ENCODE measurements around the gene TNNI3. TPM values are rescaled to one million over a fixed set of nuclear protein-coding genes. Genes with fewer than 3 reads are reported as not detected.
"Not testable (repeated sequence)": the region's sequence is repeated elsewhere in the genome, so short reads cannot be mapped to it uniquely, and the experiment has no call there.

The TNNI3 gene
- total RNA-seq, 1 experiment from 2014 or later, result not detected

DNA sequence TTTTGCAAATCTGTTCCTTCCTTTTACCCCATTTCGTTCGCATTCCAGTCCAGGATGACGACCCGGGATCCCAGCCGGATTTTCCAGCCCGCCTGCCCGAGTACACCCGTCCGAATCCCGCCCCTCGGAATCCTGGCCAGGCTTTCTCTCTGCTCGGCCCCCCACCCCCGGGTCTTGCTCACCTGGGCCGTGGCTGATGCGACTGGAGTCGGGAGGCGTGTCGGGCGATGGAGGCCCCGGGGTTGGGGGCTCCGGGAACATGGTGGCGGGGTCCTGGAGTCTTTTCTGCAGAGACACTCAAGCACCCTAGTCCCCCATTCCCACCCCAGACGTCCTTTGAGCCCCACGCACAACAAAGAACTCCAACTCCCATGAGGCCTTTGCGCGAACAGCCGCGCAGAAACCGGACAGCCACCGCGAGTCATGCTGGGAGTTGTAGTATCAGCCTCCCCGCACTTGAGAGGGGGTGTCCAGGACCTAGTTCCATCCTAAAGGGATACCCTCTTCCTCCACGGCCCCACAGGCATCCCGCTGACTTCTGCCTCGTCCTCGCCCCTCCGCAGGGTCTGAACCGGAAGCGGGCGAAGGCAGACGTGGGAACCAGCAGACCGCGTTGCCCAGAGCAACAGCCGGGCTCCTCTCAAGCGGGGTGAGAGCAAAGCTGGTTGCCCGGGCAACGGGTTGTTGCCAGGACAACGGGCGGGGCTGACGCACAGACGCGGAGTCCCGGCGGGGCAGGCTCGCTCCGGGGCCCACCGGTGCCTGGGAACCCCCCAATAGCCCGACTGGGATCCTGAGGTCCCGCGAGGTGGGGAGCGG lies 21.5 kb upstream of the TNNI3 start:
- H3K27ac ChIP-seq, result no peak overlapping the region
- peaks cover 29% of the 10 kb centered on the region for H3K27me3 ChIP-seq (replicated peaks)
- no peaks in the 10 kb centered on the region for H3K36me3 ChIP-seq
- no peak overlapping the region for H3K4me3 ChIP-seq
- peak; percentile 71 to 84 for DNase-seq (ENCODE audit: low read depth in 1 of 2, low spot score in 2 of 2)
- H3K9me3 ChIP-seq (replicated peaks), result peaks cover 2% of the 10 kb centered on the region; the same call in 1 of the 2 replicates
- peaks cover 14% of the 10 kb centered on the region for H3K4me1 ChIP-seq (replicated peaks)

DNA sequence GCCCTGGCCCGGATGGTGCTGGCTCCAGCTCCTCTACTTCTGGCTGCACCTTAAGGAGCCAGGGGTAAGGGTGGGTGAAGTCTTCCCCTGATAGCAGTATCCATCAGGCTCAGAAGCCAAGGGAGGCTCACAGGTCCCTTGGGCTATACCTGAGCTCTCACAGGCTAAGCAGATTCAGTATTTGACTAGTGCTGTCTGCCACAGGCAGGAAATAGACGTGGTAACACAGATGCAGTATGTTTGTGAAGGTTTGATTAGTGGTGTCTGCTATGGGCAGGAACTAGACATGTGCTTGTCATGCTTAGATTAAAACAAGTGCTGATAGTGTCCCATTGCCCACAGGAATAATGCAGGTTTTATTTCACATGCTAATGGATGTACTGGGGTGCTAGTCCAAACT lies 18.5 kb upstream of the TNNI3 start:
- Histone ChIP-seq H3K27me3 (replicated peaks) (peaks cover 31% of the 10 kb centered on the region), H3K4me3 (no peak overlapping the region), H3K4me1 (replicated peaks) (peaks cover 29% of the 10 kb centered on the region), H3K36me3 (no peaks in the 10 kb centered on the region), H3K9me3 (replicated peaks) (peaks cover 2% of the 10 kb centered on the region; the same call in 1 of the 2 replicates), H3K27ac (no peak overlapping the region)
- DNase-seq (ENCODE audit: low read depth in 1 of 2, low spot score in 2 of 2), result no peak

DNA sequence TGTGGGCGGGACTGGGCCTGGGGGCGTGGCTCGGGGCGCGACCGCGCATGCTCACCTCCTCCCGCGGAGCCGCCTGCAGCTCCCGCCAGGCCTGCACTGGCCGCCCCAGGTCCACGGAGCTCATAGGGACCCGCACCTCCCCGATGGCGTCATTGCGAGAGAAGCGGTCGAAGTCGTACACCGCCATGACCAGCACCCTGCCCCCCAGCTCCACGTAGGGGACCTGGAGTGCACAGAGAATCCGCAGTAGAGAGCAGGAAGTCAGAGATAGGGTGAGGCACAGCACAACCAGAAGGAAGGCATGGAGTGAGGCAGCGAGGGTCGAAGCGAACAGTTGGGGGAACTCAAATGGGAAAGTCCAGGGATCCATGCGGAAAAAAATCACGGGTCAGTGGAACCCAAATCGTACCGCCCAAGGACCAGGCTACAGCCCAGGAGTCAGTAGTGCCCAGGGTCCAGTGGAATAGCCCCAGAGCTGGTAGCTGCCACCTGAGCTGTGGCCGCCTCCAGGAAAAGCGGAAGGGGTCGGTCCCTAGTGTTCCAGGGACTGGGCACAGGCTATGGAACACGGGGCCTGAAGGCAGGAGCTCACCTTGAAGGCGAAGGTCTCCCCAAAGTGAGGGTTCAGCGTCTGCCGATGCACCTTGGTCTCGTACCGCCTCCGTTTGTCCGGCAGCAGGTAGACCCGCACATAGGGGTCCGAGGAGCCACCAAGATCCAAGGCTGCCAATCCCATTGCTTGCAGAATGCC lies 17.8 kb upstream of the TNNI3 start:
- Histone ChIP-seq H3K36me3 (no peaks in the 10 kb centered on the region), H3K27me3 (replicated peaks) (peaks cover 26% of the 10 kb centered on the region), H3K4me1 (replicated peaks) (peaks cover 29% of the 10 kb centered on the region), H3K9me3 (replicated peaks) (peaks cover 2% of the 10 kb centered on the region; the same call in 1 of the 2 replicates), H3K27ac (no peak overlapping the region), H3K4me3 (no peak overlapping the region)
- no peak for DNase-seq (ENCODE audit: low read depth in 1 of 2, low spot score in 2 of 2)

DNA sequence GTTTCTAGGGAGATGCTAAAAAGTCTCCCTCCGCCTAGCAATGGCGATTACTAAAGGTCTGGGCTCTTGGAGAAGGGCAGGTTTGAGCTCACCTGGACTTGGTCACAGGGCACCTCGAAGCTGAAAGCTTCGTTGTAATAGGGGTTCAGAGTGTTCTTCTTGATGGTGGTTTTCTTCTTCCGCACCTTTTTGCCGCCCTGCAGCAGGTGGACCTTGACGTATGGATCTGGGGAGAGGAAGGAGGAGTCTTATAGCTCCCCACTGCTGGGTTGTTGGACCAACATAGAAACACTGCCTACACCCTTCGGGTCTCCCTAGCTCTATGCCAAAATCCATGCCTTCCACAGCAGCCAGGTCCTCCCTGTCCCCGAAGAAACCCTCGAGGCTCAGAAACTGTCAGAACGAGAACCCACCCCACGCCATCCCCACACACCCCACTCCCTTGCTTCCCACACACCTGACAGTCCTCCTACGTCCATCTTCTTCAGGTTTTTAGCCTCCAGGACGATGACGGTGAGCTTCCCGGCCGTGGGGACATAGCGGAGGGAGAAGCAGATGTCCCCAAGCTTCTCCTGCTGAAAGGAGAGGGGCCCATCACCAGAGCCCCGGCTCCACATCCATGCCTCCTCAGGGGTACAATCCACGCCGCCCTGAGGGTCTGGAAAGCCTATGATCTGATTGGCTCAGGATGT lies 17.0 kb upstream of the TNNI3 start:
- no peak overlapping the region for H3K4me3 ChIP-seq

DNA sequence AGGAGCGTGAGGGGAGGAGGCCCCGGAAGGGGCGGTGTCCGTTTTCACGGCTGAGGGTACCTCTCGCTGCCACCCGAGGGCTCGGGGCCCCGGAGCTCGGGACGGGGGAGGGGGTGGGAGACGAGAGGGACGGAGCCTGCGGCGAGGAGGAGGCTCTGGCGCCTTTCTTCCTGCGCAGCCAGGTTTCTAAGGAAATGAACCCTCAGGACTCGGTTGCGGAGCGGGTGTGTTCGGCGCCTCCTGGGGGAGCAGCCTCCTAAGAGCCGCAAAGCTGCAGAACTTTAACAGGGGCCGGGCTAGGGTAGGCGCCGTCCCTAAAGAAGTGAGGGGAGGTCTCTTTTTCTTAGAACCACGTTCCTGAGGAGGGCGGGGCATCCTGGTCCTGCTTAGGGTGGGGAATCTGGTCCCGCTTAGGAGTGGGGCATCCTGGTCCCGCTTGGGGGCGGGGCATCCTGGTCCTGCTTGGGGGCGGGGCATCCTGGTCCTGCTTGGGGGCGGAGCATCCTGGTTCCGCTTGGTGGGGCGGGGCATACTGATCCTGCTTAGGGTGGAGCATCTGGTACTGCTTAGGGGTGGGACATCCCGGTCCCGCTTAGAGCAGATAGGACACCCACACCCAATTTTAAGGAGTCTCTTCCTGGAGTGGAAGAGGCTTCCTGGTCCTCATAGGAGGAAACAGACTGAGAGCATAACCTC lies 16.3 kb upstream of the TNNI3 start:
- Histone ChIP-seq H3K4me3 (peak overlapping the region; percentile 35), H3K9me3 (replicated peaks) (no peaks in the 10 kb centered on the region), H3K27ac (no peak overlapping the region), H3K36me3 (no peaks in the 10 kb centered on the region), H3K4me1 (replicated peaks) (peaks cover 16% of the 10 kb centered on the region), H3K27me3 (replicated peaks) (peaks cover 14% of the 10 kb centered on the region)
- DNase-seq (ENCODE audit: low read depth in 1 of 2, low spot score in 2 of 2), result peak; percentile 47 to 86

More for the DNA sequence above, 17.0 kb upstream of the TNNI3 start:
- H3K9me3 ChIP-seq (replicated peaks), result no peaks in the 10 kb centered on the region; the same call in 1 of the 2 replicates
- no peak overlapping the region for H3K27ac ChIP-seq
- H3K36me3 ChIP-seq, result no peaks in the 10 kb centered on the region
- H3K4me1 ChIP-seq (replicated peaks), result peaks cover 22% of the 10 kb centered on the region
- peaks cover 19% of the 10 kb centered on the region for H3K27me3 ChIP-seq (replicated peaks)
- DNase-seq (ENCODE audit: low read depth in 1 of 2, low spot score in 2 of 2), result no peak

DNA sequence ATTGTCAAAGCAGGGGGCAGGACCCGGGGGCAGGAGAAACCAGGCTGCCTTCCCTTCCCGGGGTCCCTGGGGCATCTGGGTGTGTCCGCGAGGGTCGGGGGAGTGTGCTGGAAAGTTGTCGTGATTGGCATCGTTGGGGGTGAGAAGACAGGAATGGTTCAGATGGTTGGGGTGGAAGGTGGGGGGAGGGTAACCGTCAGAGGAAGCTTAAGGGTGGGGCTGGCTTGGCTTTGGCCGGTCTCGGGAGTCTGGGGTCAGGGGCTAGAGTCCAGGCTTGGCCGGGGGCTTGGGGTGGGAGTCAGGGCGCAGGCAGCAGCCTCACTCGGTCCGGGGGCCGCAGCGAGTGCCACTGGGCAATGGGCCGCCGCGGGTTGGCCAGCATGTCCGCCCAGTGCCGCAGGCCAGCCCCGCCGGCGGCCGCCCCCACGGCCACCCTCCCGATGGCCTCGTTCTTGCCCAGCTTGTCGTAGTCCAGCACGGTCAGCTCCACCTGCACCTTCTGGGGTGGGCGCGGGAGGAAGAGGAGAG lies 15.7 kb upstream of the TNNI3 start:
- peak overlapping the region; percentile 35 for H3K4me3 ChIP-seq
- no peaks in the 10 kb centered on the region for H3K36me3 ChIP-seq
- no peak for DNase-seq (ENCODE audit: low read depth in 1 of 2, low spot score in 2 of 2)
- peaks cover 16% of the 10 kb centered on the region for H3K4me1 ChIP-seq (replicated peaks)
- H3K27ac ChIP-seq, result no peak overlapping the region
- H3K9me3 ChIP-seq (replicated peaks), result no peaks in the 10 kb centered on the region
- peaks cover 17% of the 10 kb centered on the region for H3K27me3 ChIP-seq (replicated peaks)

DNA sequence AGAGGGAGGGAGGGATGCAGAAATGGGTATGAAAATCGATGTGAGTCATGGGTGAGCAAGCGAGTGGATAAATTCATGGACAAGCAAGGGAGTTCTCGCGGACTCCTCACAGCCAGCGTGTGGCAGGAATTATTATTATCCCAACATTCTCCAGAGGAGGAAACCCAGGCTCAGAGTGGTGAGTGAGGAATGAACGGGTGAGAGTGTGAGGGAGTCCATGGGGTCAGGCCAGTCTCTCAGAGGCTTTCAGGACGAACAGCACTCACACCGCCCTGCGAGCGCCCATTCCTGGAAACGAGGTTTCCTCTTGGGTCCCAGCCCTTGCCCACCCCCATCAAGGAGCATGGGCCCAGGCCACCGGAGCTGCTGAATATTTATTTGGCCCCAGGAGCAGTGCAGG lies 15.2 kb upstream of the TNNI3 start:
- H3K4me3 ChIP-seq, result no peak overlapping the region
- H3K27me3 ChIP-seq (replicated peaks), result peaks cover 17% of the 10 kb centered on the region
- H3K36me3 ChIP-seq, result no peaks in the 10 kb centered on the region
- no peaks in the 10 kb centered on the region for H3K9me3 ChIP-seq (replicated peaks)
- peaks cover 16% of the 10 kb centered on the region for H3K4me1 ChIP-seq (replicated peaks)
- peak in 1 of 2 experiments; percentile 32 for DNase-seq (ENCODE audit: low read depth in 1 of 2, low spot score in 2 of 2)
- no peak overlapping the region for H3K27ac ChIP-seq

DNA sequence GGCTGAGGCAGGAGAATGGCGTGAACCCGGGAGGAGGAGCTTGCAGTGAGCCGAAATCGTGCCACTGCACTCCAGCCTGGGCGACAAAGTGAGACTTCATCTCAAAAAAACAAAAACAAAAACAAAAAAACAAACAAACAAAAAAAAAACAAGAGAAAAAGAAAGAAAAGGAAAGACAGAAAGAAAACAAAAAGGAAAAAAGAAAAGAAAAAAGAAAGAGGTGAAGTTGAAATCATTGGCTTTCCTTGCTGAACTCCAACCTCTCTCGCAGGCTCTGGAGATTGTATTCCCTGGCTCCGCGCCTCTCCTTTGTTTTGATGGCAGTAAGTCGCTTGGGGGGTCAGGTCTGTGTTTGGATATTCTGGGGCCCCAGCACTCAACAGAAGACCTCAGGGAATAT lies 14.8 kb upstream of the TNNI3 start:
- not testable (repeated sequence) for H3K4me3 ChIP-seq; DNase-seq (ENCODE audit: low read depth in 1 of 2, low spot score in 2 of 2); H3K27ac ChIP-seq

DNA sequence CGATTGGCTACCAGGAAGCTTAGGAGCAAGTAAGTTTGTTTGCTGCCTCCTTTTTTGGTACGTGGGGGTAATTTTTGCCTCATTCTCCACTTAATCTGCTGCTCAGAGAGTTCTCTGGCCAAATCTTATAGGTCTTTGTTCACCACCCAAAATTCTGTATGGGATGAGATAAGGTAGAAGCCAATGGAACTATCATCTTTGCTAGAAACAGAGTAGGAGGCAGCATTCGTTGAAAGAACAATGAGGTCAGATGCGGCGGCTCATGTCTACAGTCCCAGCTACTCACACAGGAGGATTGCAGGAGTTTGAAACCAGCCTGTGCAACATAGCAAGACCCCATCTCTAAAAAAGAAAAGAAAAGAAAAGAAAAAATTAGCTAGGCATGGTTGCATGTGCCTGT lies 13.9 kb upstream of the TNNI3 start:
- Histone ChIP-seq H3K27ac (no peak overlapping the region), H3K36me3 (no peaks in the 10 kb centered on the region), H3K27me3 (replicated peaks) (peaks cover 23% of the 10 kb centered on the region), H3K4me3 (no peak overlapping the region), H3K9me3 (replicated peaks) (no peaks in the 10 kb centered on the region), H3K4me1 (replicated peaks) (peaks cover 21% of the 10 kb centered on the region)
- DNase-seq (ENCODE audit: low read depth in 1 of 2, low spot score in 2 of 2), result no peak

More for the DNA sequence above, 14.8 kb upstream of the TNNI3 start:
- H3K27me3 ChIP-seq (replicated peaks), result peaks cover 17% of the 10 kb centered on the region
- H3K4me1 ChIP-seq (replicated peaks), result peaks cover 16% of the 10 kb centered on the region
- not testable (repeated sequence) for H3K36me3 ChIP-seq; H3K9me3 ChIP-seq (replicated peaks)

DNA sequence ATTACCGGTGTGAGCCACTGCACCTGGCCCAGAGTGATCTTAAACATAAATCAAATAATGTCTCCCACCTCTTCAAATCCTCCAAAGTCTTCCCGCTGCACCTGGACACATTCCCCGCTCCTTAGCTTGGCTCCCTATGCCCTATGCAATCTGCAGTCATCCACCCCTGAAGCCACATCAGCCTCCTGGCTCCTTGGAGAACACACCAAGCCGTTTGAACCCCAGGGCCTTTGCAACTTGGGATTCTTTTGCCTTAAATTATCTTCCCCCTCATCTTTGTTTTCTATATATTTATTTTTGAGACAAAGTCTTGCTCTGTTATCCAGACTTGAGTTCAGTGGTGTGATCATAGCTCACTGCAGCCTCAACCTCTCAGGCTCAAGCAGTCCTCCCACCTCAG lies 11.6 kb upstream of the TNNI3 start:
- Histone ChIP-seq H3K4me1 (replicated peaks) (peaks cover 26% of the 10 kb centered on the region), H3K27me3 (replicated peaks) (peaks cover 23% of the 10 kb centered on the region), H3K9me3 (replicated peaks) (no peaks in the 10 kb centered on the region), H3K36me3 (no peaks in the 10 kb centered on the region), H3K4me3 (no peak overlapping the region), H3K27ac (no peak overlapping the region)
- no peak for DNase-seq (ENCODE audit: low read depth in 1 of 2, low spot score in 2 of 2)

DNA sequence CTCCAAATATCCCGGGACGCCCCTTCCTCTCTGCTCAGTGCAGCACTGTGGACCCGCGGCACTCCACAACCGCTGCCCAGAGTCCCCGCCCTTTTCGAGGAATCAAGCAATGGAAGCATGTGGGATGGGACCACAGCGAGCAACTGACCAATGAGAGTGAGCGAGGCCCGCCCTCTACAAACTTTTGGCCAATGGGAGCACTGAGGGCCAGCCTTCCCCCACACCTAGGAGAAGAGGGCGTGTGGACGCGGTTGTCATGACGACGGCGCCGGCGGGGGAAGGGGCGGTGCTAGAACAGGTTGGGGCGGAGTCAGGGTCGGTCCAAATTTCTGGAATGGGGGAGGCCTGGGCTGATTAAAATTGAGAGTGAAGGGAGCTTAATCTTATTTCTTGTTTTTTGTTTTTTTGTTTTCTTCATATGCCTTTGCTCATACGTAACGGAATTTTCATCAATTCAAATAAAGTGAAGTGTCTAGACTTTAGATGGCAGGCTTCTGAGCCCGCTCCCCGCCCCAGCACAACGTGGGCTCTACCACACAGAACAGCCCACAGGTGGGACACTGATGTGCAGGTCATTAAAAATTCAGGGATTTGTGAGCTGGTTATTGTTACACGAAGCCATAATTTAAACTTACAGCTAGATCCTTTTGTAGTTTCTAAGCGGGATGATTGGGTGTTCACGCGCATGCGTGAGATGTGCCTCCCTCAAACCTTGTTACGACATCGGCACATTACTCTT lies 9.2 kb upstream of the TNNI3 start, which contains the start of gene DNAAF3:
Gene DNAAF3, minus strand, starts transcription at position 84 of the 739 bp plus-strand sequence. CDS start 200 bp downstream, outside the sequence.
- Histone ChIP-seq H3K9me3 (replicated peaks) (no peaks in the 10 kb centered on the region), H3K4me1 (replicated peaks) (peaks cover 11% of the 10 kb centered on the region), H3K36me3 (no peaks in the 10 kb centered on the region), H3K4me3 (peak within 1 kb of the TSS; percentile 29), H3K27me3 (replicated peaks) (peaks cover 17% of the 10 kb centered on the region), H3K27ac (no peak within 1 kb of the TSS)
- peak; percentile 95 to 97 for DNase-seq (ENCODE audit: low read depth in 1 of 2, low spot score in 2 of 2)

DNA sequence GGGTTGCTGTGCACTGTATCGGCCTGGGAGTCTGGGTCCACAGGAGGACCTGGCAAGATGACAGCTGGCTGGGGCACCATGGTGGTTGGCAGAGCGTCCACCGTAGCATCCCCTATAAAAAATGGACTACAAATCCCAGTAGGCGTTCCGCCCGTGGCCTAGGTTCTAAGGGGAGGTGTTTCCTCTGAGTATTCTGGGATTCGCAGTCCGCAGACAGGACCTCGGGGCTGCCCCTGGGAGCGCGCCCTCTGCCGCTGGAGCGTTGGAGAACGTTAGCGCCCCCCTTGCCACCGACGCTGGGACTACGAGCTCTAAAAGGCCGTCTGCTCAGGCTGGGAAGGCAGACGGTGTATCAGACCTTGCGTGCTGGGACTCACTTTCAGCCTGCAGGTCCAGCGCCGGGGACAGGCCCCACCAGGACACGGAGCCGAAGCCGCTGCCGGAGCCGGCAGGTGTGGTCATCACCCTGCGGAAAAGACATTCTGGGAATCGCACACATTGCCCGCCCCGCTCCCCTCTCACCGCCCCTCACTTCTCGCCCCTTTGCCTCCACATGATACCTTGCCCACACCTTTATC lies 8.5 kb upstream of the TNNI3 start:
- H3K4me1 ChIP-seq (replicated peaks), result peaks cover 11% of the 10 kb centered on the region
- peak; percentile 75 to 82 for DNase-seq (ENCODE audit: low read depth in 1 of 2, low spot score in 2 of 2)
- peaks cover 19% of the 10 kb centered on the region for H3K27me3 ChIP-seq (replicated peaks)
- H3K4me3 ChIP-seq, result peak overlapping the region; percentile 29
- H3K9me3 ChIP-seq (replicated peaks), result no peaks in the 10 kb centered on the region
- H3K36me3 ChIP-seq, result no peaks in the 10 kb centered on the region
- H3K27ac ChIP-seq, result no peak overlapping the region

Measured in SJSA1 (cell line).